ENCODE data around the gene PPP1R3A. TPM values are rescaled to one million over a fixed set of nuclear protein-coding genes. Genes with fewer than 3 reads are reported as not detected.

The PPP1R3A gene
- total RNA-seq, 1 experiment from 2014 or later: not detected

DNA sequence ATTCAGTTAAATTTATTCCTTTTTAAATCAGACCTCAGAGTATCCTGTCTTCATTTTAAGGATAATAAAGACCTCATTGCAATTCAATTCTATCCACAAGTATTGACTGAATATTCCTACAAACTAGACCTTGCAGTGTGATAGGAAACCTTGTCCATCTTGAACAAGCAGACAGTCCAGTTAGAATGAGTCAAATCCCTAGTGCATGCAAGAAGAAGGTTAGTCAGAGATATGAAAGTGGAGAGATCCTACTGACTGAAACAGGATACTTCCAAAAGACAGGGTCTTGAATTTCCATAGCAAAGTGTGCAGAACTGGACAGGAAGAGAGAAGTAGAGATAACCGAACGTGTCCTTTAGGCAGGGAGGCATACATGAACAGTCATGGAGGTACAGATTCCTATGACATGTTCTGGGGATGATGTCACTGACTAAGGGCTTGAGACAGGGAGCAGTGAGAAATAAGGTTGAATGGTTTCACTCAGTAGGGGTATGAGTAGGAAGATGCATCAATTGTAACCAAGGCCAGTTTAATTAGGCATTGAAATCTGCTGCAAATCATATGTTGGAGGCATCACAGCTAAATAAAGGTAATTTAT is 45.2 kb downstream of the PPP1R3A start:
- Histone ChIP-seq H3K9me3 (ENCODE audit: control insufficient read depth, insufficient read depth, low read depth, low read length) (no peaks in the 10 kb centered on the region), H3K4me1 (ENCODE audit: control insufficient read depth, insufficient read depth, low read length) (no peaks in the 10 kb centered on the region), H3K36me3 (ENCODE audit: control insufficient read depth, insufficient read depth, low read length) (no peaks in the 10 kb centered on the region), H3K27ac (ENCODE audit: low read length) (no peak overlapping the region), H3K27me3 (ENCODE audit: control insufficient read depth, insufficient read depth, low read length) (no peaks in the 10 kb centered on the region), H3K4me3 (ENCODE audit: low read depth in 2 of 2, low read length in 2 of 2) (no peak overlapping the region)
- POLR2A ChIA-PET: no interaction called here
- CTCF ChIA-PET: no interaction called here
- ATAC-seq (no peak), DNase-seq (ENCODE audit: low read depth, low spot score) (no peak)
- TF ChIP-seq, protein P1, sequence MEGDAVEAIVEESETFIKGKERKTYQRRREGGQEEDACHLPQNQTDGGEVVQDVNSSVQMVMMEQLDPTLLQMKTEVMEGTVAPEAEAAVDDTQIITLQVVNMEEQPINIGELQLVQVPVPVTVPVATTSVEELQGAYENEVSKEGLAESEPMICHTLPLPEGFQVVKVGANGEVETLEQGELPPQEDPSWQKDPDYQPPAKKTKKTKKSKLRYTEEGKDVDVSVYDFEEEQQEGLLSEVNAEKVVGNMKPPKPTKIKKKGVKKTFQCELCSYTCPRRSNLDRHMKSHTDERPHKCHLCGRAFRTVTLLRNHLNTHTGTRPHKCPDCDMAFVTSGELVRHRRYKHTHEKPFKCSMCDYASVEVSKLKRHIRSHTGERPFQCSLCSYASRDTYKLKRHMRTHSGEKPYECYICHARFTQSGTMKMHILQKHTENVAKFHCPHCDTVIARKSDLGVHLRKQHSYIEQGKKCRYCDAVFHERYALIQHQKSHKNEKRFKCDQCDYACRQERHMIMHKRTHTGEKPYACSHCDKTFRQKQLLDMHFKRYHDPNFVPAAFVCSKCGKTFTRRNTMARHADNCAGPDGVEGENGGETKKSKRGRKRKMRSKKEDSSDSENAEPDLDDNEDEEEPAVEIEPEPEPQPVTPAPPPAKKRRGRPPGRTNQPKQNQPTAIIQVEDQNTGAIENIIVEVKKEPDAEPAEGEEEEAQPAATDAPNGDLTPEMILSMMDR (IDR thresholded peaks at IDR 0.05): no peak
- TF ChIP-seq TCF7L2 (IDR thresholded peaks at IDR 0.05; ENCODE audit: low read depth, low read length) (no peak), SIN3A (IDR thresholded peaks at IDR 0.05; ENCODE audit: borderline replicate concordance, insufficient read depth, low read depth, low read length) (no peak), POLR2AphosphoS5 (IDR thresholded peaks at IDR 0.05; ENCODE audit: low read depth, low read length) (no peak)
- TF ChIP-seq, protein P2, sequence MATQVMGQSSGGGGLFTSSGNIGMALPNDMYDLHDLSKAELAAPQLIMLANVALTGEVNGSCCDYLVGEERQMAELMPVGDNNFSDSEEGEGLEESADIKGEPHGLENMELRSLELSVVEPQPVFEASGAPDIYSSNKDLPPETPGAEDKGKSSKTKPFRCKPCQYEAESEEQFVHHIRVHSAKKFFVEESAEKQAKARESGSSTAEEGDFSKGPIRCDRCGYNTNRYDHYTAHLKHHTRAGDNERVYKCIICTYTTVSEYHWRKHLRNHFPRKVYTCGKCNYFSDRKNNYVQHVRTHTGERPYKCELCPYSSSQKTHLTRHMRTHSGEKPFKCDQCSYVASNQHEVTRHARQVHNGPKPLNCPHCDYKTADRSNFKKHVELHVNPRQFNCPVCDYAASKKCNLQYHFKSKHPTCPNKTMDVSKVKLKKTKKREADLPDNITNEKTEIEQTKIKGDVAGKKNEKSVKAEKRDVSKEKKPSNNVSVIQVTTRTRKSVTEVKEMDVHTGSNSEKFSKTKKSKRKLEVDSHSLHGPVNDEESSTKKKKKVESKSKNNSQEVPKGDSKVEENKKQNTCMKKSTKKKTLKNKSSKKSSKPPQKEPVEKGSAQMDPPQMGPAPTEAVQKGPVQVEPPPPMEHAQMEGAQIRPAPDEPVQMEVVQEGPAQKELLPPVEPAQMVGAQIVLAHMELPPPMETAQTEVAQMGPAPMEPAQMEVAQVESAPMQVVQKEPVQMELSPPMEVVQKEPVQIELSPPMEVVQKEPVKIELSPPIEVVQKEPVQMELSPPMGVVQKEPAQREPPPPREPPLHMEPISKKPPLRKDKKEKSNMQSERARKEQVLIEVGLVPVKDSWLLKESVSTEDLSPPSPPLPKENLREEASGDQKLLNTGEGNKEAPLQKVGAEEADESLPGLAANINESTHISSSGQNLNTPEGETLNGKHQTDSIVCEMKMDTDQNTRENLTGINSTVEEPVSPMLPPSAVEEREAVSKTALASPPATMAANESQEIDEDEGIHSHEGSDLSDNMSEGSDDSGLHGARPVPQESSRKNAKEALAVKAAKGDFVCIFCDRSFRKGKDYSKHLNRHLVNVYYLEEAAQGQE (IDR thresholded peaks at IDR 0.05; ENCODE audit: insufficient read depth in 1 of 2, low read depth in 2 of 2, low read length in 1 of 2): no peak
- in situ Hi-C loops (cut with HindIII; ENCODE audit: low pct_unique_long_range_greater_than_20kb, low sequenced_read_pairs) (no loop called here), intact Hi-C loops (cut with micrococcal nuclease; ENCODE audit: unreplicated experiment) (no loop called here)
- no TSS peak for BruUV-seq (replicated peaks)

DNA sequence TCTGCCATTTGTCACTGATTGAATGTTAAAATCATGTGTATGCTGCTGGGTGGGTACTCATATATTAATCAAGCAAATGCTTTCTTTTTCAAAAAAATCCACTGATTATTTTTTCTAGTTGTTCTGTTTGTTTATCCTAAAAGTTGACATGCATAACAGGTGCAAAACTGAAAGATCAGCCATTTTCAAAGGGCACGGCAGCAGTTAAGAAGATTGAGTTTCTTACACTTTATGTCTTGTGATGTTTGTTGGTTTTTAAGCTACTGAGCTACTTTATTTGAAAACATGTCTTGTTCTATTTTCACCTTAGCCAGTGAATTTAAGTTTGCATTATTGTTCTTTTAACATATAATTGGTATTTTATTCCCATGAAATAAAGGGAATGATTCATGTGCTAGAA is 45.8 kb downstream of the PPP1R3A start:
- ChIA-PET POLR2A (no interaction called here), CTCF (no interaction called here)
- in situ Hi-C loops (cut with HindIII; ENCODE audit: low pct_unique_long_range_greater_than_20kb, low sequenced_read_pairs) (no loop called here), intact Hi-C loops (cut with micrococcal nuclease; ENCODE audit: unreplicated experiment) (no loop called here)
- Histone ChIP-seq H3K36me3 (ENCODE audit: control insufficient read depth, insufficient read depth, low read length) (no peaks in the 10 kb centered on the region), H3K9me3 (ENCODE audit: control insufficient read depth, insufficient read depth, low read depth, low read length) (no peaks in the 10 kb centered on the region), H3K27ac (ENCODE audit: low read length) (no peak overlapping the region), H3K4me1 (ENCODE audit: control insufficient read depth, insufficient read depth, low read length) (no peaks in the 10 kb centered on the region), H3K27me3 (ENCODE audit: control insufficient read depth, insufficient read depth, low read length) (no peaks in the 10 kb centered on the region), H3K4me3 (ENCODE audit: low read depth in 2 of 2, low read length in 2 of 2) (no peak overlapping the region)
- DNase-seq (ENCODE audit: low read depth, low spot score) (no peak), ATAC-seq (no peak)
- TF ChIP-seq, protein P2 (IDR thresholded peaks at IDR 0.05; ENCODE audit: insufficient read depth in 1 of 2, low read depth in 2 of 2, low read length in 1 of 2): no peak
- no peak for TF ChIP-seq TCF7L2 (IDR thresholded peaks at IDR 0.05; ENCODE audit: low read depth, low read length)
- TF ChIP-seq SIN3A (IDR thresholded peaks at IDR 0.05; ENCODE audit: borderline replicate concordance, insufficient read depth, low read depth, low read length): no peak
- TF ChIP-seq, protein P1 (IDR thresholded peaks at IDR 0.05): no peak
- no peak for TF ChIP-seq POLR2AphosphoS5 (IDR thresholded peaks at IDR 0.05; ENCODE audit: low read depth, low read length)
- BruUV-seq (replicated peaks): no TSS peak
